Measurements from ENCODE around the gene TGIF2. TPM values are rescaled to one million over a fixed set of nuclear protein-coding genes. Genes with fewer than 3 reads are reported as not detected.

The TGIF2 gene
- total and polyA plus RNA-seq, 2 of the 13 experiments (the other 11 are each of a cell fraction or from before 2014, with no cell fraction given), result 41.3 to 53.9 TPM

DNA sequence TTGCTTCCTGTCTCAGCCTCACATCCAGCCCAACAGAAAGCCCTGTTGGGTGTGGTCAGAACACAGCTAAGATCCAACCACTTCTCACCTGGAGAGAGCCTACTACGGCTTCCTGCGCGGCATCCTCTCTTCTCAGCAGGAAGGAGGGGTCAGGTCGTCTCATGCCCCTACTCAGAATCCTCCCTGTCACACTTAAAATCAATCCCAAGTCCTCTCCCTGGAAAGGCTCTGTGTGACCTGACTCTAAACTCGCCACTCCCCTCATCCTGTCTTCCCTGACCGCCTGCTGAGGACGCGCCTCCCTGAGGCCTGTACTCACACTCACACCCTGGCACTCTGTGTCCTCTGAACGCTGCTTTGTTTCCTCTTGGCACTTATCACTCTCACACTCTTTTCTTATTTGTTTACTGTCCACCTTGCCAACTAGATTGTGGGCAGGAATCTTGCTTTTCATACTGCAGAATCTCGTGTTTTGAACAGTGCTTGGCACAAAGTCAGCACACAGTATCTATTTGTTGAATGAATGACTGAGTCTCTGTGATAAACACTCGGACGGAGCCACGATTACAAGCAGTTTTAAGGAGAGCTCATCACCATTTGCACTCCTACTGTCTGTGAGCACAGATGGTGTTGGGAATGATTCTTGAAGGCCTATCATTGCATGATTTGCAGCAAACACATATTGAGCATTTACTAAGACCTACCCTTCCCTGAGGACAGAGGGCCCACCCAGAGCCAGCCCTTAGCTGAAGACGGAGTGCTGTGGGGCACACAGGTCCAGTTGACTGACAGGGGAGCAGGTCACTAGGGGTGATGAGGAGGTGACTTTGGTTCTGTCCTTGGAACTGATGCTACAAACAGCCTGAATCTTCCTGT lies 50.9 kb downstream of the TGIF2 start (continued):
- TF ChIP-seq, protein P1, sequence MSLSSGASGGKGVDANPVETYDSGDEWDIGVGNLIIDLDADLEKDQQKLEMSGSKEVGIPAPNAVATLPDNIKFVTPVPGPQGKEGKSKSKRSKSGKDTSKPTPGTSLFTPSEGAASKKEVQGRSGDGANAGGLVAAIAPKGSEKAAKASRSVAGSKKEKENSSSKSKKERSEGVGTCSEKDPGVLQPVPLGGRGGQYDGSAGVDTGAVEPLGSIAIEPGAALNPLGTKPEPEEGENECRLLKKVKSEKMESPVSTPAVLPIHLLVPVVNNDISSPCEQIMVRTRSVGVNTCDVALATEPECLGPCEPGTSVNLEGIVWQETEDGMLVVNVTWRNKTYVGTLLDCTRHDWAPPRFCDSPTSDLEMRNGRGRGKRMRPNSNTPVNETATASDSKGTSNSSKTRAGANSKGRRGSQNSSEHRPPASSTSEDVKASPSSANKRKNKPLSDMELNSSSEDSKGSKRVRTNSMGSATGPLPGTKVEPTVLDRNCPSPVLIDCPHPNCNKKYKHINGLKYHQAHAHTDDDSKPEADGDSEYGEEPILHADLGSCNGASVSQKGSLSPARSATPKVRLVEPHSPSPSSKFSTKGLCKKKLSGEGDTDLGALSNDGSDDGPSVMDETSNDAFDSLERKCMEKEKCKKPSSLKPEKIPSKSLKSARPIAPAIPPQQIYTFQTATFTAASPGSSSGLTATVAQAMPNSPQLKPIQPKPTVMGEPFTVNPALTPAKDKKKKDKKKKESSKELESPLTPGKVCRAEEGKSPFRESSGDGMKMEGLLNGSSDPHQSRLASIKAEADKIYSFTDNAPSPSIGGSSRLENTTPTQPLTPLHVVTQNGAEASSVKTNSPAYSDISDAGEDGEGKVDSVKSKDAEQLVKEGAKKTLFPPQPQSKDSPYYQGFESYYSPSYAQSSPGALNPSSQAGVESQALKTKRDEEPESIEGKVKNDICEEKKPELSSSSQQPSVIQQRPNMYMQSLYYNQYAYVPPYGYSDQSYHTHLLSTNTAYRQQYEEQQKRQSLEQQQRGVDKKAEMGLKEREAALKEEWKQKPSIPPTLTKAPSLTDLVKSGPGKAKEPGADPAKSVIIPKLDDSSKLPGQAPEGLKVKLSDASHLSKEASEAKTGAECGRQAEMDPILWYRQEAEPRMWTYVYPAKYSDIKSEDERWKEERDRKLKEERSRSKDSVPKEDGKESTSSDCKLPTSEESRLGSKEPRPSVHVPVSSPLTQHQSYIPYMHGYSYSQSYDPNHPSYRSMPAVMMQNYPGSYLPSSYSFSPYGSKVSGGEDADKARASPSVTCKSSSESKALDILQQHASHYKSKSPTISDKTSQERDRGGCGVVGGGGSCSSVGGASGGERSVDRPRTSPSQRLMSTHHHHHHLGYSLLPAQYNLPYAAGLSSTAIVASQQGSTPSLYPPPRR (CRISPR knock-in tag; IDR thresholded peaks at IDR 0.05; ENCODE audit: borderline replicate concordance), result no peak
- TF ChIP-seq ZFP36L1 (CRISPR knock-in tag; IDR thresholded peaks at IDR 0.05), result no peak
- TF ChIP-seq, protein P2, sequence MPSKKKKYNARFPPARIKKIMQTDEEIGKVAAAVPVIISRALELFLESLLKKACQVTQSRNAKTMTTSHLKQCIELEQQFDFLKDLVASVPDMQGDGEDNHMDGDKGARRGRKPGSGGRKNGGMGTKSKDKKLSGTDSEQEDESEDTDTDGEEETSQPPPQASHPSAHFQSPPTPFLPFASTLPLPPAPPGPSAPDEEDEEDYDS (CRISPR knock-in tag; IDR thresholded peaks at IDR 0.05), result peak; percentile 49; the same call in 1 of the 2 replicates
- no peak for TF ChIP-seq ZNF577 (CRISPR knock-in tag; IDR thresholded peaks at IDR 0.05; ENCODE audit: borderline replicate concordance, low read depth)
- TF ChIP-seq, protein P3, sequence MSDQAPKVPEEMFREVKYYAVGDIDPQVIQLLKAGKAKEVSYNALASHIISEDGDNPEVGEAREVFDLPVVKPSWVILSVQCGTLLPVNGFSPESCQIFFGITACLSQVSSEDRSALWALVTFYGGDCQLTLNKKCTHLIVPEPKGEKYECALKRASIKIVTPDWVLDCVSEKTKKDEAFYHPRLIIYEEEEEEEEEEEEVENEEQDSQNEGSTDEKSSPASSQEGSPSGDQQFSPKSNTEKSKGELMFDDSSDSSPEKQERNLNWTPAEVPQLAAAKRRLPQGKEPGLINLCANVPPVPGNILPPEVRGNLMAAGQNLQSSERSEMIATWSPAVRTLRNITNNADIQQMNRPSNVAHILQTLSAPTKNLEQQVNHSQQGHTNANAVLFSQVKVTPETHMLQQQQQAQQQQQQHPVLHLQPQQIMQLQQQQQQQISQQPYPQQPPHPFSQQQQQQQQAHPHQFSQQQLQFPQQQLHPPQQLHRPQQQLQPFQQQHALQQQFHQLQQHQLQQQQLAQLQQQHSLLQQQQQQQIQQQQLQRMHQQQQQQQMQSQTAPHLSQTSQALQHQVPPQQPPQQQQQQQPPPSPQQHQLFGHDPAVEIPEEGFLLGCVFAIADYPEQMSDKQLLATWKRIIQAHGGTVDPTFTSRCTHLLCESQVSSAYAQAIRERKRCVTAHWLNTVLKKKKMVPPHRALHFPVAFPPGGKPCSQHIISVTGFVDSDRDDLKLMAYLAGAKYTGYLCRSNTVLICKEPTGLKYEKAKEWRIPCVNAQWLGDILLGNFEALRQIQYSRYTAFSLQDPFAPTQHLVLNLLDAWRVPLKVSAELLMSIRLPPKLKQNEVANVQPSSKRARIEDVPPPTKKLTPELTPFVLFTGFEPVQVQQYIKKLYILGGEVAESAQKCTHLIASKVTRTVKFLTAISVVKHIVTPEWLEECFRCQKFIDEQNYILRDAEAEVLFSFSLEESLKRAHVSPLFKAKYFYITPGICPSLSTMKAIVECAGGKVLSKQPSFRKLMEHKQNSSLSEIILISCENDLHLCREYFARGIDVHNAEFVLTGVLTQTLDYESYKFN (CRISPR knock-in tag; conservative IDR thresholded peaks at IDR 0.05), result no peak
- TF ChIP-seq EZH2 (conservative IDR thresholded peaks at IDR 0.05; ENCODE audit: low read depth, low read length), result no peak
- TF ChIP-seq MBD4 (IDR thresholded peaks at IDR 0.05; ENCODE audit: borderline replicate concordance, low read length), result no peak
- TF ChIP-seq ZNF292 (CRISPR knock-in tag; IDR thresholded peaks at IDR 0.05; ENCODE audit: borderline replicate concordance, low read depth), result peak; percentile 78; the same call in 1 of the 2 replicates
- TF ChIP-seq EED (CRISPR knock-in tag; IDR thresholded peaks at IDR 0.05), result no peak
- TF ChIP-seq GATAD1 (CRISPR knock-in tag; IDR thresholded peaks at IDR 0.05), result peak; percentile 36; the same call in 1 of the 2 replicates
- TF ChIP-seq, protein P4, sequence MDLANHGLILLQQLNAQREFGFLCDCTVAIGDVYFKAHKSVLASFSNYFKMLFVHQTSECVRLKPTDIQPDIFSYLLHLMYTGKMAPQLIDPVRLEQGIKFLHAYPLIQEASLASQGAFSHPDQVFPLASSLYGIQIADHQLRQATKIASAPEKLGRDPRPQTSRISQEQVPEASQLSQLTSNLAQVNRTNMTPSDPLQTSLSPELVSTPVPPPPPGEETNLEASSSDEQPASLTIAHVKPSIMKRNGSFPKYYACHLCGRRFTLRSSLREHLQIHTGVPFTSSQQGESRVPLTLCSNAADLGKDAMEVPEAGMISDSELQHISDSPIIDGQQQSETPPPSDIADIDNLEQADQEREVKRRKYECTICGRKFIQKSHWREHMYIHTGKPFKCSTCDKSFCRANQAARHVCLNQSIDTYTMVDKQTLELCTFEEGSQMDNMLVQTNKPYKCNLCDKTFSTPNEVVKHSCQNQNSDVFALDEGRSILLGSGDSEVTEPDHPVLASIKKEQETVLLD (CRISPR knock-in tag; IDR thresholded peaks at IDR 0.05; ENCODE audit: low read depth), result no peak
- TF ChIP-seq POLR2A (IDR thresholded peaks at IDR 0.05; ENCODE audit: insufficient read depth in 1 of 2, low read depth in 2 of 2, low read length in 2 of 2), result 0 out of 4 replicates have a peak, but pooled peaks of 1 of the 2 experiments have one; percentile 42
- TF ChIP-seq, protein P5, sequence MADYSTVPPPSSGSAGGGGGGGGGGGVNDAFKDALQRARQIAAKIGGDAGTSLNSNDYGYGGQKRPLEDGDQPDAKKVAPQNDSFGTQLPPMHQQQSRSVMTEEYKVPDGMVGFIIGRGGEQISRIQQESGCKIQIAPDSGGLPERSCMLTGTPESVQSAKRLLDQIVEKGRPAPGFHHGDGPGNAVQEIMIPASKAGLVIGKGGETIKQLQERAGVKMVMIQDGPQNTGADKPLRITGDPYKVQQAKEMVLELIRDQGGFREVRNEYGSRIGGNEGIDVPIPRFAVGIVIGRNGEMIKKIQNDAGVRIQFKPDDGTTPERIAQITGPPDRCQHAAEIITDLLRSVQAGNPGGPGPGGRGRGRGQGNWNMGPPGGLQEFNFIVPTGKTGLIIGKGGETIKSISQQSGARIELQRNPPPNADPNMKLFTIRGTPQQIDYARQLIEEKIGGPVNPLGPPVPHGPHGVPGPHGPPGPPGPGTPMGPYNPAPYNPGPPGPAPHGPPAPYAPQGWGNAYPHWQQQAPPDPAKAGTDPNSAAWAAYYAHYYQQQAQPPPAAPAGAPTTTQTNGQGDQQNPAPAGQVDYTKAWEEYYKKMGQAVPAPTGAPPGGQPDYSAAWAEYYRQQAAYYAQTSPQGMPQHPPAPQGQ (CRISPR knock-in tag; IDR thresholded peaks at IDR 0.05; ENCODE audit: borderline replicate concordance), result no peak
- no peak for TF ChIP-seq ZNF841 (CRISPR knock-in tag; IDR thresholded peaks at IDR 0.05; ENCODE audit: borderline replicate concordance)
- no peak for TF ChIP-seq ZNF180 (CRISPR knock-in tag; IDR thresholded peaks at IDR 0.05; ENCODE audit: borderline replicate concordance, low read depth)
- peak; percentile 33; the same call in 1 of the 2 replicates for TF ChIP-seq KAT8 (CRISPR knock-in tag; IDR thresholded peaks at IDR 0.05)
